Measurements from ENCODE around the gene TOMM40.
A peak's percentile ranks its signal among the peaks of the same experiment; 100 is the strongest.

Gene TOMM40

GRCh38 chr19:44942067-44942571 lies 51.1 kb downstream of the TOMM40 start, which contains the start of gene APOC4:
TSS of gene APOC4 (plus strand) at chr19:44942237. CDS start at chr19:44942278, 41 bp downstream.
- TF ChIP-seq, protein P1, sequence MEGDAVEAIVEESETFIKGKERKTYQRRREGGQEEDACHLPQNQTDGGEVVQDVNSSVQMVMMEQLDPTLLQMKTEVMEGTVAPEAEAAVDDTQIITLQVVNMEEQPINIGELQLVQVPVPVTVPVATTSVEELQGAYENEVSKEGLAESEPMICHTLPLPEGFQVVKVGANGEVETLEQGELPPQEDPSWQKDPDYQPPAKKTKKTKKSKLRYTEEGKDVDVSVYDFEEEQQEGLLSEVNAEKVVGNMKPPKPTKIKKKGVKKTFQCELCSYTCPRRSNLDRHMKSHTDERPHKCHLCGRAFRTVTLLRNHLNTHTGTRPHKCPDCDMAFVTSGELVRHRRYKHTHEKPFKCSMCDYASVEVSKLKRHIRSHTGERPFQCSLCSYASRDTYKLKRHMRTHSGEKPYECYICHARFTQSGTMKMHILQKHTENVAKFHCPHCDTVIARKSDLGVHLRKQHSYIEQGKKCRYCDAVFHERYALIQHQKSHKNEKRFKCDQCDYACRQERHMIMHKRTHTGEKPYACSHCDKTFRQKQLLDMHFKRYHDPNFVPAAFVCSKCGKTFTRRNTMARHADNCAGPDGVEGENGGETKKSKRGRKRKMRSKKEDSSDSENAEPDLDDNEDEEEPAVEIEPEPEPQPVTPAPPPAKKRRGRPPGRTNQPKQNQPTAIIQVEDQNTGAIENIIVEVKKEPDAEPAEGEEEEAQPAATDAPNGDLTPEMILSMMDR (IDR thresholded peaks at IDR 0.05; ENCODE audit: borderline replicate concordance, control extremely low read depth, extremely low read depth, insufficient read depth, missing control alignments) = no peak
- in situ Hi-C loops (cut with MboI; ENCODE audit: low sequenced_read_pairs, unreplicated experiment) = no loop called here
- DNase-seq (ENCODE audit: low spot score) = peak; percentile 40

- TF ChIP-seq, protein P1 (IDR thresholded peaks at IDR 0.05; ENCODE audit: borderline replicate concordance, control extremely low read depth, extremely low read depth, insufficient read depth, missing control alignments) = no peak
- DNase-seq (ENCODE audit: low spot score) = peak; percentile 92
- in situ Hi-C loops (cut with MboI; ENCODE audit: low sequenced_read_pairs, unreplicated experiment) = no loop called here
Observed at GRCh38 chr19:44943801-44944249, 52.8 kb downstream of the TOMM40 start.

DNA sequence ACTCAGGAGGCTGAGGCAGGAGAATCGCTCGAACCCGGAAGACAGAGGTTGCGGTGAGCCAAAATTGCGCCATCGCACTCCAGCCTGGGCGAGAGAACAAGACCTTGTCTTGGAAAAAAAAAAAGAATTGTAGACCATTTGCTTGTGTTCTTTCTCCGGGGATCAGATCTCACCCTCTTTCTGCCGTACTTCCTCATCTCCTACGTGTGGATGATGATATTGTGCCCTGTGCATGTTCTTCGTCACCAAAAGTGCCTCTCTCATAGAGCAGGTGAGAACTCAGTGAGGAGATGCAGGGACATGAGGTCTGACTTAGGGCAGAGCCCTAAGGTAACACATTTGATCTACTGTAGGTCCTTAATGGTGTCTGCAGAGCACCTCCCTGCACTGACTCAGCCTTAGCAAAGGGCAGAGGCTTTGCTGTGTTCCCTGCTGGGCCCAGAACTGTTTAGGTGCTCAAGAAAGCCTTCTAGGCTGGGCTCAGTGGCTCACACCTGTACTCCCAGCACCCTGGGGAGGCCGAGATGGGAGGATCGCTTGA lies 56.1 kb downstream of the TOMM40 start:
- in situ Hi-C loops (cut with MboI; ENCODE audit: low sequenced_read_pairs, unreplicated experiment) = no loop called here

GRCh38 chr19:44948237-44948636 lies 57.2 kb downstream of the TOMM40 start:
- DNase-seq (ENCODE audit: low spot score) = no peak
- TF ChIP-seq, protein P1 (IDR thresholded peaks at IDR 0.05; ENCODE audit: borderline replicate concordance, control extremely low read depth, extremely low read depth, insufficient read depth, missing control alignments) = no peak
- in situ Hi-C loops (cut with MboI; ENCODE audit: low sequenced_read_pairs, unreplicated experiment) = no loop called here

More for the DNA sequence above, 56.1 kb downstream of the TOMM40 start:
- TF ChIP-seq, protein P1 (IDR thresholded peaks at IDR 0.05; ENCODE audit: borderline replicate concordance, control extremely low read depth, extremely low read depth, insufficient read depth, missing control alignments) = no peak
- no peak for DNase-seq (ENCODE audit: low spot score)

DNA sequence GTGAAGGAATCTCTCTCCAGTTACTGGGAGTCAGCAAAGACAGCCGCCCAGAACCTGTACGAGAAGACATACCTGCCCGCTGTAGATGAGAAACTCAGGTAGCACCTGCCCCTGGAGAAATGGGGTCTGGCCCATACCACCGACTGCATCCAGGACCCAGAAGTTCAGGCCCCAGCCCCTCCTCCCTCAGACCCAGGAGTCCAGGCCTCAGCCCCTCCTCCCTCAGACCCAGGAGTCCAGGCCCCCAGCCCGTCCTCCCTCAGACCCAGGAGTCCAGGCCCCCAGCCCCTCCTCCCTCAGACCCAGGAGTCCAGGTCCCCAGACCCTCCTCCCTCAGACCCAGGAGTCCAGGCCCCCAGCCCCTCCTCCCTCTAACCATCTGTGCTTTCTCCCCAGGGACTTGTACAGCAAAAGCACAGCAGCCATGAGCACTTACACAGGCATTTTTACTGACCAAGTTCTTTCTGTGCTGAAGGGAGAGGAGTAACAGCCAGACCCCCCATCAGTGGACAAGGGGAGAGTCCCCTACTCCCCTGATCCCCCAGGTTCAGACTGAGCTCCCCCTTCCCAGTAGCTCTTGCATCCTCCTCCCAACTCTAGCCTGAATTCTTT lies 57.8 kb downstream of the TOMM40 start:
- no peak for DNase-seq (ENCODE audit: low spot score)
- in situ Hi-C loops (cut with MboI; ENCODE audit: low sequenced_read_pairs, unreplicated experiment) = no loop called here
- TF ChIP-seq, protein P1 (IDR thresholded peaks at IDR 0.05; ENCODE audit: borderline replicate concordance, control extremely low read depth, extremely low read depth, insufficient read depth, missing control alignments) = no peak

DNA sequence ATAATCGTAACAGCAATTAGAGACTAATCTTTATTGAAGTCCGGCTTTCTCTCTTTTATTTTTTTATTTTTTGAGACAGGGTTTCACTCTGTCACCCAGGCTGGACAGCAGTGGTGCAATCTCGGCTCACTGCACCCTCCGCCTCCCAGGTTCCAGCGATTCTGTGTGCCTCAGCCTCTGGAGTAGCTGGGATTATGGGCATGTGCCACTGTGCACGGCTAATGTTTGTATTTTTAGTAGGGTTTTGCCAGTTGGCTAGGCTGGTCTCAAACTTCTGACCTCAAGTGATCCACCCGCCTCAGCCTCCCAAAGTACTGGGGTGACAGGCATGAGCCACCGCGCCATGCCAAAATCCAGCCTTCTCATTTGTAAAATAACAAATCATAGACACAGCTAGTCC lies 58.5 kb downstream of the TOMM40 start:
- TF ChIP-seq, protein P1 (IDR thresholded peaks at IDR 0.05; ENCODE audit: borderline replicate concordance, control extremely low read depth, extremely low read depth, insufficient read depth, missing control alignments) = no peak
- in situ Hi-C loops (cut with MboI; ENCODE audit: low sequenced_read_pairs, unreplicated experiment) = no loop called here
- DNase-seq (ENCODE audit: low spot score) = no peak

Measured in GM13976 (cell line).